NB4 (cell line): ENCODE data around the gene PLEKHO2.
A peak's percentile ranks its signal among the peaks of the same experiment; 100 is the strongest.

Experiments
- DNase-seq: peaks from one replicate; pipeline ENCODE4 v3.0.0; 2010; ENCODE audit warnings: low read depth
- H3K4me3 ChIP-seq: one replicate; pipeline ENCODE4 v1.5.1; 2011; ENCODE audit warnings: mild to moderate bottlenecking, low read depth, low read length, moderate library complexity
- MYC ChIP-seq: IDR thresholded peaks from 2 replicates; pipeline ENCODE4 v1.6.1; 2011; ENCODE audit warnings: low read depth, low read length
- POLR2A ChIP-seq: IDR thresholded peaks from 2 replicates; pipeline ENCODE4 v1.6.1; 2011; ENCODE audit warnings: mild to moderate bottlenecking; ENCODE audit not compliant: insufficient read length; ENCODE audit errors: extremely low read depth
- TF ChIP-seq, protein P1 (sequence below): IDR thresholded peaks from one replicate; pipeline ENCODE4 v1.5.1; 2012; ENCODE audit warnings: low read depth, low read length
- TF ChIP-seq, protein P2 (sequence below): IDR thresholded peaks from 2 replicates; pipeline ENCODE4 v1.6.1; 2011; ENCODE audit warnings: low read depth, low read length

Gene PLEKHO2

DNA sequence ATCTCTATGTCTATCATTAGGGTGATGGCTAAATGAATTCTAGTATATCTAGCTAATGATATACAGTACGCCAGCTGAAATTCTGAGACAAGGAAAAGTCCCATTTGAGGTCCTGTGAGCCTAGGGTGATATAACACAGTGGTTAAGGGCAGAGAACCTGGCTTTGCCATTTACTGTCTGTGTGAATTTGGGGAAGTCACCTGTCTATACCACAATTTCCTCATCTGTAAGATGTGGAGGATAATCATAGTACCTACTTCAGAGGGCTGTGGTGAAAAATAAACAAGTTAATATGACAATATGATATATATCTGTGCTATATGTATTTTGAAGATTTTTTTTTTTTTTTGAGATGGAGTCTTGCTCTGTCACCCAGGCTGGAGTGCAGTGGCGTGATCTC lies 60.2 kb downstream of the PLEKHO2 start:
- TF ChIP-seq POLR2A (no peak), MYC (no peak)
- TF ChIP-seq, protein P1, sequence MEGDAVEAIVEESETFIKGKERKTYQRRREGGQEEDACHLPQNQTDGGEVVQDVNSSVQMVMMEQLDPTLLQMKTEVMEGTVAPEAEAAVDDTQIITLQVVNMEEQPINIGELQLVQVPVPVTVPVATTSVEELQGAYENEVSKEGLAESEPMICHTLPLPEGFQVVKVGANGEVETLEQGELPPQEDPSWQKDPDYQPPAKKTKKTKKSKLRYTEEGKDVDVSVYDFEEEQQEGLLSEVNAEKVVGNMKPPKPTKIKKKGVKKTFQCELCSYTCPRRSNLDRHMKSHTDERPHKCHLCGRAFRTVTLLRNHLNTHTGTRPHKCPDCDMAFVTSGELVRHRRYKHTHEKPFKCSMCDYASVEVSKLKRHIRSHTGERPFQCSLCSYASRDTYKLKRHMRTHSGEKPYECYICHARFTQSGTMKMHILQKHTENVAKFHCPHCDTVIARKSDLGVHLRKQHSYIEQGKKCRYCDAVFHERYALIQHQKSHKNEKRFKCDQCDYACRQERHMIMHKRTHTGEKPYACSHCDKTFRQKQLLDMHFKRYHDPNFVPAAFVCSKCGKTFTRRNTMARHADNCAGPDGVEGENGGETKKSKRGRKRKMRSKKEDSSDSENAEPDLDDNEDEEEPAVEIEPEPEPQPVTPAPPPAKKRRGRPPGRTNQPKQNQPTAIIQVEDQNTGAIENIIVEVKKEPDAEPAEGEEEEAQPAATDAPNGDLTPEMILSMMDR: no peak
- TF ChIP-seq, protein P2, sequence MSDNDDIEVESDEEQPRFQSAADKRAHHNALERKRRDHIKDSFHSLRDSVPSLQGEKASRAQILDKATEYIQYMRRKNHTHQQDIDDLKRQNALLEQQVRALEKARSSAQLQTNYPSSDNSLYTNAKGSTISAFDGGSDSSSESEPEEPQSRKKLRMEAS: no peak
- no peak overlapping the region for H3K4me3 ChIP-seq
- DNase-seq: peak; percentile 7

DNA sequence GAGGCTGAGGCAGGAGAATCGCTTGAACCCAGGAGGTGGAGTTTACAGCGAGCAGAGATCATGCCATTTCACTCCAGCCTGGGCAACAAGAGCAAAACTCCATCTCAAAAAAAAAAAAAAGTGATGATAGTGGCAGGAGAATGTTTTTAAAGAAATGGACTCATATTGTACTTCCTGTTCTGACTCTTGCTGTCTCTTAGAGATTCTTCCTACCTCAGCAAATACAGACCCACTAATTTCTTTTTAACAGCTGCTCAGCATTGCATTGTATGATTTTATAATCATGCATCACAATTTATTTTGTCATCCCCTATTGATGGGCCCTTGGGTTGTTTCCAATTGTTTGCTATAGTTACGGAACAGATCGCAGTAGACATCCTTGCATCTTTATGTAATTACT lies 61.1 kb downstream of the PLEKHO2 start:
- H3K4me3 ChIP-seq: no peak overlapping the region
- DNase-seq: no peak
- TF ChIP-seq POLR2A (no peak), MYC (no peak)
- TF ChIP-seq, protein P1: no peak
- TF ChIP-seq, protein P2: no peak

DNA sequence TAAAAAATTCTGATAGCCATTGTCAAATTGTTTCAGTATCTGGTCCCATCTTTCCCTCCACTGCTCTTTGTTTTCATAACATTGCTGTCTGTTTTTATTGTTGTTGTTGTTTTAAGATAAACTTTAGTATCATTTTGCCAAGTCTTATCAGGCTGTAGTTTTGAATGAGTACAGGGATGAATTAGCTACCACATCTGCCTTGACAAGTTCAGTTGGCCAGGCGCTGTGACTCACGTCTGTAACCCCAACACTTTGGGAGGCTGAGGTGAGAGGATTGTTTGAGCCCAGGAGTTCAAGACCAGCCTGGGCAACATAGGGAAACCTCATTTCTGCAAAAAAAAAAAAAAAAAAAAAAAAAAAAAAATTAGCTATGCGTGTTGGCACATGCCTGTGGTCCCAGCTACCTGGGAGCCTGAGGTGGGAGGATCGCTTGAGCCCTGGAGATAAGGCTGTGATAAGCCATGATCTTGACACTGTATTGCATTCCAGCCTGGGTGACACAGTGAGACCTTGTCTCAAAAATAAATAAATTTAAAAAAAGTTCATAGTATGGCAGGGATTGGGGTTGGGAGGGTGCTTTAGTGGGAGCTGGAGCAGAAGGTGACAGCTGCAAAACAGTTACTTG lies 61.7 kb downstream of the PLEKHO2 start:
- H3K4me3 ChIP-seq: no peak overlapping the region
- TF ChIP-seq MYC (no peak), POLR2A (no peak)
- TF ChIP-seq, protein P2: no peak
- TF ChIP-seq, protein P1: no peak
- DNase-seq: no peak

DNA sequence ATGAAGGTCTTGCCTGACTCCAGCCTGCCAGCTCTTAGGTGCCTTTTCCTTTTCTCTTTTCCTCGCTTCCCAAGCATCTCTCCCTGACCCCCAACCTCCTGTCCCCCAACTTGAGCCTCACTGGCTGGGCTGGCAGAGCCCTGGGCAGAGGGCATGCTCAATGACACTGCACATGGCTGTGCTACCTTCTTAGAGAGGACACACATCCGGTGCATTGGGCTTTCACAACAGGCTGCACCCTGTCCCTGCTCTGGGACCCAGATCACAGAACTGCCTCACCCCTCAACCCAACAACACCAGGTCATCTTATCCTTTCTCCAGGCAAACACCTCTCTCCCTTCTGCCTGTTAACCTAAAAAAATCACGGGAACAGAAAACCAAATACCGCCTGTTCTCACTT lies 62.5 kb downstream of the PLEKHO2 start:
- no peak overlapping the region for H3K4me3 ChIP-seq
- DNase-seq: no peak
- TF ChIP-seq MYC (no peak), POLR2A (no peak)
- TF ChIP-seq, protein P1: no peak
- TF ChIP-seq, protein P2: no peak

DNA sequence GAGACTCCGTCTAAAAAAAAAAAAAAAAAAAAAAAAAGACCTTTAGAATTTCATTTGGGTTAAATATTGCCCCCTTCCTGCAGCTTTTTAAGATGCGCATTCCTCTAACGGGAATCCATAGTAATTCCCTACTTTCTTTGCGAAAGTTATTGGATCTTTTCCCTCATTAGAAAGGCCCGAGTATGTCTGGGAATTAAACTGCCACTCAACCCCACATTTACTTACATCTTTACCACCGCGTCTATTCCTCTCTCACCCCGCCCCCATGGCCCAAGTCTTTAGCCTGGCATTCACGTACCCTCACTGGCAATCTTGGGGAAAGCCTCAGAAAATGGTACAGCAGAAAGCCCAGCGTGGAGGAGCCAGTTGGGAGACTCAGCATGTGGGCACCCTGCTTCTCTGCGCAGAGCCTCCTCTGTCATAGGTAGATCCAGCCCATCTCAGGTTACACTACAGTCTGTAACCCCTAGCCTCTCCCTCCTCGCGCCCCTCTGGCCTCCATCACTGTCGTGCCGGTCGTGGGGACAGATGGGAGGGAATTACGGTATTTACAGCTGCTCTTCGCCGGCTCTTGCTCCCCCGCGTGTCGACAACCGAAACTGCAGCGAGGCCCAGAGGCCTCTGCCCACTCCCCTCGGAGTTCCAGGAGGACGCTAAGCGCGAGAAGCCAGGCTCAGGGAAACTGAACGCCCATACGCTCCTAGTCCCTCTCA lies 63.6 kb downstream of the PLEKHO2 start:
- TF ChIP-seq, protein P2: no peak
- TF ChIP-seq, protein P1: peak; percentile 61
- no peak overlapping the region for H3K4me3 ChIP-seq
- peak; percentile 67 for DNase-seq
